ENCODE results near the gene FCGR2B.
A peak's percentile ranks its signal among the peaks of the same experiment; 100 is the strongest.
"Not testable (repeated sequence)": the region's sequence is repeated elsewhere in the genome, so short reads cannot be mapped to it uniquely, and the experiment has no call there.

Gene FCGR2B

DNA sequence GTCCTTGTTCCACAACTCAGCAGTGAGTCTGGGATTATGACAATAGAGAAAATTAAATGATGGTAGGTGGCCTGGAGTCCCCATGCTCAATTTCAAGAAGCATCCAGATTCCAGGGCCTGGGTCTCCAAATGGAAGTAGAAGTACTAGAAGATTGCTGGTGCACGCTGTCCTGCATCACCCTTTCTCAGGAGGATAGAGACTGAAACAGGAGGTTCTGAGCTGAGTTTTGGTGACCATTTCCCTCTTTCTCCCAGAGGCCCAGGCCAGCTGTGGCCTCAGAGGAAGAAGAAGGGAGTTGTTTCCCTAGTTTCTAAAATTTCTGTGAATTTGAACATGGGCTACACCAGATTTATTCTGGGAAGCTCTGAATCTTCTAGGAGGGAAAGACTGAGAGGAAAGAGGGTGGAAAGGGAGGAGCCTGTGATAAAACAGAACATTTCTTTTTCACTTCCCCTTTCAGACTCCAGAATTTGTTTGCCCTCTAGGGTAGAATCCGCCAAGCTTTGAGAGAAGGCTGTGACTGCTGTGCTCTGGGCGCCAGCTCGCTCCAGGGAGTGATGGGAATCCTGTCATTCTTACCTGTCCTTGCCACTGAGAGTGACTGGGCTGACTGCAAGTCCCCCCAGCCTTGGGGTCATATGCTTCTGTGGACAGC, at the start of gene FCGR2B:
TSS of gene FCGR2B (plus strand) at position 460 of the 656 bp plus-strand sequence. CDS start at position 559, 99 bp downstream.
- DNase-seq (ENCODE audit: low read depth in 2 of 2), result not testable (repeated sequence)

DNA sequence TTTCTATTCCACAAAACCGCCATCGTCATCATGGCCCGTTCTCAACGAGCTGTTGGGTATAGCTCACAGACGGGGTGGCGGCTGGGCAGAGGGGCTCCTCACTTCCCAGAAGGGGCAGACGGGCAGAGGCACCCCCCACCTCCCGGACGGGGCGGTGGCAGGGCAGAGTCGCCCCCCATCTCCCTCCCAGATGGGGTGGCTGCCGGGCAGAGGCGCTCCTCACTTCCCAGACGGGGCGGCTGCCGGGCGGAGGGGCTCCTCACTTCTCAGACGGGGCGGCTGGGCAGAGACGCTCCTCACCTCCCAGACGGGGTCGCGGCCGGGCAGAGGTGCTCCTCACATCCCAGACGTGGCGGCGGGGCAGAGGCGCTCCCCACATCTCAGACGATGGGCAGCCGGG, 46.5 kb upstream of the FCGR2B start:
- not testable (repeated sequence) for DNase-seq (ENCODE audit: low read depth in 2 of 2)

DNA sequence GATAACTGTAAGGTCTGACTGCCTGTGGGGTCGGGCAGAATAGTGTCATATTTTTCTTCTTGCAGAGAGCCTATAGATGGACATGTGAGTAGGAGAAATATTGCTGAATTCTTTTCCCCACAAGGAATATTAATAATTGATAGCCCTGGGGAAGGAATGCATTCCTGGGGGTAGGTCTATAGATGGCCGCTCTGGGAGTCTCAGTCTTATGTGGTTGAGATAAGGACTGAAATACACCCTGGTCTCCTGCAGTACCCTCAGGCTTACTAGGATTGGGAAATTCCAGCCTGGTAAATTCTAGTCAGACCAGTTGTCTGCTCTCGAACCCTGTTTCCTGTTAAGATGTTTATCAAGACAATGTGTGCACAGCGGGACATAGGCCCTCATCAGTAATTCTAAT, 44.4 kb upstream of the FCGR2B start:
- DNase-seq (ENCODE audit: low read depth in 2 of 2), result not testable (repeated sequence)

DNA sequence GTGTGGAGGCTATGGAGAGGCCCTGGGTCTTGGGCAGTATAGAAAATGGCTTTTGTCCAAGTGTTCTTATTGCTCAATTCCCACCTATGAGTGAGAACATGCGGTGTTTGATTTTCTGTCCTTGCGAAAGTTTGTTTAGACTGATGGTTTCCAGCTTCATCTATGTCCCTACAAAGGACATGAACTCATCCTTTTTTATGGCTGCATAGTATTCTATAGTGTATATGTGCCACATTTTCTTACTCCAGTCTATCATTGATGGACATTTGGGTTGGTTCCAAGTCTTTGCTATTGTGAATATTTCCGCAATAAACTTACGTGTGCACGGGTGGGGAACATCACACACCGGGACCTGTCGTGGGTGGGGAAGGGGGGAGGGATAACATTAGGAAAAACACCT, 42.5 kb upstream of the FCGR2B start:
- not testable (repeated sequence) for DNase-seq (ENCODE audit: low read depth in 2 of 2)

DNA sequence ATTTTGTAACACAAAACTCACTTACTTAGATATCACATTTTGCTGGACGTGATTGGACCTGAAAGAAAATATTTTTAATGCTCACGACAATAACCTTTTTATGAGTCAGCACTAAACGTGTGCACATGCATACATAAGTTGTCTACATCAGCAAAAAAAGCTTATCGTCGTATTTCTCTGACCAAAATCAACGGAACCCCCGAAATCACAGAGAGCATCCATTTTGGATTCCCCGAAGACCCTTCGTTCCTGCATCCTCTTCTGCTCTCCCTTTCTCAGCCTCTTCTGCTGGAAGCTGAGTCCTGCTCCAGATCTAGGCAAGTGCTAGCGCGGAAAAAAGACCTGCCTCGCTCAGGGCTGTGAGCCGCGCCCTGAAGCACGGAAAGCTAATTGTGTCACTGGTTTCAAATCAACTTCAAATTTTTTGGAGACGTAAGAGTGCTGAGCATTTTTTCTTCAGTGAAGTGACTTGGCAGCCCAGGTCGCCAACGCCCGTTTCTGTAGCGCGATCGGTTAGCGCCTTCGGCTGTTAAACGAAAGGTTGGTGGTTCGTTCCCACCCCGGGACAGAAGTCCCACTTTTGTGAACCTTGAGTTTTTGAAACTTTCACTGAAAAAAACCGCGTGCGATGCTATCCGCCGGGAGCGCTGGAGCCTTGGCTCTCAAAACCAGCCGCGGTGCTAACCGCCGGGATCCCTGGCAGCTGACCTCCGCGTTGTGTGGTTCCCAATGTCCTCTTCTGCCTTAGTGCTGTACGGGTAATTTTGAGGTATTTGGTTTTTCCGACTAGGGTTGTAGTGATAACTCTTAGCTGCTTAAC, 41.6 kb upstream of the FCGR2B start:
- DNase-seq (ENCODE audit: low read depth in 2 of 2), result peak; percentile 56 to 76

DNA sequence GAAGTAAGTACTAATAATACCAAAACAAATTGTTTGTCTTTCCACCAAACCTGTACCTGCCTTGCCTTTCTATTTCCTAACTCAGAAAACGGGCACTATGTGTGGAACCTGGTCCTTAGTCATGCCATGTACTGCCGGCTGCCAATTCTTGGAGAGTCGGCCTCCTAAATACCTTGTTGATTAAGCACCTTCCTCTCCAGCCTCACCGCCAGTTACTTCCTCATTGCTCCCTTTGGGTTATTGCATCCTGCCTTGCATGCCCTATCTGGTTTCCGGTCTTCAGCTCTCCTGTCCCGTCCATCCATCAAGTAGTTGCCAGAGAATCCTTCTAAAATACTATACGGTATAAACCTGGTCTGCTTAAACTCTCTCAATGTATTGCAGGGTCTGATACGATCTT, 40.9 kb upstream of the FCGR2B start:
- DNase-seq (ENCODE audit: low read depth in 2 of 2), result not testable (repeated sequence)

DNA sequence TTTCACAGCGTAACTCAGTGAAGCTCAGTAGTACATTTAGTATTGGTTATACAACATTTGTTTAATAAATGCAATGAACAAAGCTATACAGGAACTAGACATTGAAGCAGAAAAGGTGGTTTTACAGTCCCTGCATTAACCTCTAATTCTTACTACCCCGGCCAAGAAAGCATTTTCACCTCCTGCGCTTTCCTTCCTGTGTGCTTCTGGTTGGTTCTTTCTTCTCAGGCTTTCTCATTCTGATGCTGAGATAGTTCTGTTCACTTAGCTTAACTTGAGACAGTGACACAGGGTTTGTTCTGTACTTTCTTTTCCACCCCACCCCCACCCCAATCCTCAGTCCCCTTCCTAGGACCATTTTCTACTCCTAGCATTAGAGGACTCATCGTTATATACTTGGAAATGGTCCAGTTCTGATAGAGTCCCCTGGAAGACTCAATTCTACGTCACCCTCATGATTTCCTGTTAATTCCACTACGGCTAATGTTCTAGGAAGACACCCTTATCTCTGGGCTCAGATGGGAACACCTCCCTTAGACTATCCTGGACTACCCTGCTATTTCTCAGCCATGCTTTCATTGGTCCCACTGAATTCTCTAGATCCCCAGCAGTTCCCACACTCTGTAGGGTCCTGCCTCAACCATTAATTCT, 39.4 kb upstream of the FCGR2B start:
- DNase-seq (ENCODE audit: low read depth in 2 of 2), result not testable (repeated sequence)

DNA sequence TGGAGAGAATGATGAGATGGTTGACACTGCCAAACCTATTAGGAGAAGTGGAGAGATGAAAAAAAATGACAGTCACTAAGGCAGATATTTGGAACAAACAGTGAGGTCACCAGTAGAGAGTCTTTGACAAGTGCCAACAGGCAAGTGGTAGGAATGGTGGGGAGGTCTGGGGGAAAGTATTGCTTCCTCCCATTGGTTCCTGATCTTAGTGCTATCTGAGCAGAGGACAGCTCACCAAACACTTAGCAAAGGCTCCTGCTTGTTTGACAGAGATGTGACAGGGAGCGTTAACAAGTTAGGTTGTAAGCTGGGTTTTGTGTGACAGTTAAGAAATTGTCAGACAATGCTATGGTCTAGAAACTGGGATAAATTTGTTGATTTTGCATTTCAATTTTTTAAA, 38.3 kb upstream of the FCGR2B start:
- not testable (repeated sequence) for DNase-seq (ENCODE audit: low read depth in 2 of 2)

DNA sequence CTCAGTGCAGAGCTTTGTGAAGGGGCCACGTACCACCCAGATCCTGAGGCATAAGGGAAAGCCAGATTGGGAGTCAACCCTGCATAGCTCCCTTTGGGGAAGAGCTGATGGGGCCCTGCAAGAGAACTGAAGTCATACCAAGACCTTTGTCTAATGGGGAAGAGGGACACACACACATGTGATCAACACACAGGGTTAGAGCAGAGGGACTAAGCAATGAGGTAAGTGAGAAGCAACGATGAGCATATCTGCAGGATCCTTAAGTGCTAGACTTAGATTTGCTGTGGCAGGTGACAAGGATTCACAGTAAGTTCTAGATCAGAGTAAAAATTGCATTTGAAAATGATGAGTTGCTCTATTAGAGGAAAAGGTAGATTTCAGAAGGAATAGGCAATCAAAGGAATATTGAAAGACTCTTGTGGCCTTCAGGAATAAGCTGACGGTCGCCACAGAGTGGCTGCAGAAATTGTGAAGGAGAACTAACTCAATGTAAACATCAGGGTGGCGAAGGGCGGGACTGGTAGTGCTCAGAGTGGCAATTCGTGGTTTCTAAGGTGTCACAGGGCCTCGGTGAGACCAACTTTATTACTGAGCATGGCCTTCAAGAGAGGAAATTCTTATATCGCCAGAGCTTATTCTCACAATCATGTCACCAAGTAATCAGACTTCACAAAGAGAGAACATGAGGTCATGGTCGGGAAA, 36.3 kb upstream of the FCGR2B start:
- DNase-seq (ENCODE audit: low read depth in 2 of 2), result not testable (repeated sequence)

DNA sequence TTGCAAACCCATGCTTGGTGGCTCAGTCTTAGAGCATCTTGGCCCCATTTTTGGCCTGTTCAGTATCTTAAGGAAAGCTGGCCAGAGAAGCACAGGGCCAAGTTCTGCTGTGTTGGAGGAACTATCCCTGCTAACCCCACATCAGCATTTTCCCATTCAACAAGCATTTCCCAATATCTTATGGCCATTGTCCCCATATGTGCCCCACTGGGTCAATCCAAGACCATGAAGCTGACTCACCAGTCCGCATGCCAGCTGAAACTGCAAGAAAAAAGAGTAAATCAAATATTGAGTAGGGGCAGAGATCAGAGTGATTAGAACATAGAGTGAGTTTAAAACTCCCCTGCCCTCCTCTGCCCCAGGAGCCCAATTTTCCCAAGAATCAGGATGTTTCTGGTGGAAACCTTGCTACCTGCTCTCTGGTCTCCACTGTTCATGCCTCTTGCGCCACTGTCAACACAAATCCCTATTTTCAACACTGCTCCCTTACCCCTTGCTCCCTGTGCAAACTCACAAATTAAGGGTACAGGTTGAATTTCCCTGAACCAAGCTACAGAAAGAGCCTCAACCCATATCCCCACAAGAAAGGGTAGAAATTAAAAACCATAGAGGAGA, 32.7 kb upstream of the FCGR2B start:
- DNase-seq (ENCODE audit: low read depth in 2 of 2), result not testable (repeated sequence)

DNA sequence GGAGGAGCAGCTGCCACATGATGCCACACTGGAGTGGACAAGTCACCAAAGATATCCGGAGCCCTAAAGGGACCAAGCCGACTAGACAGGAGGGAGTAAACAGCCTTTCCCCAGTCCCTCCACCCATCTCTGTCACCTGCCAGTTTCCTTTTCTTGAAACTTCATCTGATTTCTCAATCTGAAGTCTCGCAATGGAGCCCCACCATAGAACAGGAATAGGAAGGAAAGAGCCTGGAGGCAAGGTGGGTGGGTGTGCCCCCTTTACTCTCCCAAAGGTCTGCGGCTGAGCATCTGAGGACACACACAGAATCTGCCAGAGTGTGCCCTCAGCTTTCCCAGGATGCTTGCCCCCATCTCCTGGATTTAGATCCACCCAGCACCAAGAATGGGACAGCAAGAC, 31.9 kb upstream of the FCGR2B start, which contains the start of gene FCGR3B:
TSS of gene FCGR3B (minus strand) at position 101 of the 400 bp plus-strand sequence. CDS start at position 19, 82 bp downstream.
- DNase-seq (ENCODE audit: low read depth in 2 of 2), result no peak

DNA sequence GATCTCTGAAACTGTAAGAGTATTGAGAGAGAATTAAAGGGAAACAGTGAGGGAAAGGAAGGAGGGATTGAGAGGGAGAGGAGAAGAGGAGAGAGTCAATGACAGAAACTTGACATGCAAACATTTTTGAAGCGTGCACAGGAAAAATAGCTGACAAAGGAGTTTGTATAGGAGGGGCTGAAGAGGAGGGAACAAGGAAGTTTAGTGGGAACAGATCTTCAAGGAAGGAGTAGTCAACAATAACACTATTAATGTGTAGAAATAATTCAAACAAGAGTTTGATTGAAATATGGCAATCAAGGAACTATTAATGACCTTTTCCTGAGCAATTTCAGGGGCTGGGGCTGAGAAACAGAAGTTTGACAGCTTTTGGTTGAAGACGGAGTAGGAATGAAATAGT, 27.9 kb upstream of the FCGR2B start:
- DNase-seq (ENCODE audit: low read depth in 2 of 2), result not testable (repeated sequence)

DNA sequence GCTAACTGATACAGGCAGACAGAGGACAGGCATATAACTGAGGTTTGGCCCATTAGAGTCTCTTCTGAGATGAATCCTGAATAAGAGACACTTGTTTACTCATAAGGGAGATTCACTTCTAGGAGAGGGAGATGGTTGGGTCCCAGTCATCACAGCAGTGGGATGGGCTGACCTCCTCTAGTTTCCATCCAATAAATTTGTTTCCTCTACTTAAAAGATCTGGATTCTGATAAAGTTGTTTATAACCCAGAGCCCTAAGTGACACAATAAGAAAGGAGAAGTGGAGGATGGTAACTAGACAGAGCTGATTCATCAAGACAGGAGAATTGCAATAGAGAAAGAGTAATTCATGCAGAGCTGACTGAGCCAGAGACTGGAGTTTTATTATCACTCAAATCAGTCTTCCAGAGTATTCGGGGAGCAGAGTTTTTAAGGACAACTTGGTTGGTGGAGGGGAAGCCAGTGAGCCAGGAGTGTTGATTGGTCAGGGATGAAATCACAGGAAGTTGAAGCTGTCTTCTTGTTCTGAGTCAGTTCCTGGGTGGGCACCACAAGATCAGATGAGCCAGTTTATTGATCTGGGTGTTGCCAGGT, 26.7 kb upstream of the FCGR2B start:
- DNase-seq (ENCODE audit: low read depth in 2 of 2), result not testable (repeated sequence)

DNA sequence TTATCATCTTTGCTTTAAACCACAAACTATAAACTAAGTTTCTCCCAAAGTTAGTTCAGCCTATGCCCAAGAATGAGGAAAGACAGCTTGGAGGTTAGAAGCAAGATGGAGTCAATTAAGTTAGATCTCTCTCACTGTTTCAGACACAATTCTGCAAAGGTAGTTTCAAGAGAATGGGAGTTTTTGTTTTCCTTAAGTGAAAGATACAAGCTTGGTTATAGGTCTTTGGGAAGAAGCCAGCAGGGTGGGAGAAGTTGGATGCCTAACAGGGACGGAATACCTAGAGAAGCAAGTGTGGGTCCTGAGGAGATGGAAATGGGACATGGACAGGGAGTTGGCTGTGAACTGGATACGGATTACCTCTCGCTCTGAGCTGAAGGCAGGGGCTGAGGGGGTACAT, 26.0 kb upstream of the FCGR2B start:
- DNase-seq (ENCODE audit: low read depth in 2 of 2), result not testable (repeated sequence)

DNA sequence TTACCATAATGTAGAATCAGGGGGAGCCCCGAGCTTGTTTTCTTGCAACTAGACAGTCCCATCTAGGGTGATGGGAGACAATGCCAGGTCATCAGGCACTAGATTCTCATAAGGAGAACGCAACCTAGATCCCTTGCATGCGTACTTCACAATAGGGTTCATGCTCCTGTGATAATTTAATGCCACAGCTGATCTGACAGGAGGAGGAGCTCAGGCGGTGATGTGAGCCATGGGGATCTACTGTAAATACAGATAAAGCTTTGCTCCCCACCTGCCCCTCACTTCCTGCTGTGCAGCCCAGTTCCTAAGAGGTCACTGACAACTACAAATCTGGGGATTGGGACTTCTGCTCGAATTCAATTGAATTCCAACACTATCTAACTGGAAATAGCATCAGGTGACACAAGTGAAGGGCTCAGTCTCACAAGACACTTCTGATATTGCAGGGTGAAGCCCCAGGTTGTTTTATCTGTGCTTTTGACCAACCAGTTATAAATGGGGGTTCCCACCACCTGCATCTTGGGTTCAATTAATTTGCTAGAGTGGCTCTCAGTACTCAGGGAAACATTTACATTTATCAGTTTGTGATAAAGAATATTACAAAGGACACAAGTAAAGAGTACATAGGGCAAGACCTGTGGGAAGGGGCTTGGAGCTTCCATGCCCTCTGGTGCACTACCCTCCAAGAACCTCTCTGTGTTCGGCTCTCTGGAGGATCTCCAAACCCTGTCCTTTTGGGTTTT, 24.5 kb upstream of the FCGR2B start:
- DNase-seq (ENCODE audit: low read depth in 2 of 2), result not testable (repeated sequence)

DNA sequence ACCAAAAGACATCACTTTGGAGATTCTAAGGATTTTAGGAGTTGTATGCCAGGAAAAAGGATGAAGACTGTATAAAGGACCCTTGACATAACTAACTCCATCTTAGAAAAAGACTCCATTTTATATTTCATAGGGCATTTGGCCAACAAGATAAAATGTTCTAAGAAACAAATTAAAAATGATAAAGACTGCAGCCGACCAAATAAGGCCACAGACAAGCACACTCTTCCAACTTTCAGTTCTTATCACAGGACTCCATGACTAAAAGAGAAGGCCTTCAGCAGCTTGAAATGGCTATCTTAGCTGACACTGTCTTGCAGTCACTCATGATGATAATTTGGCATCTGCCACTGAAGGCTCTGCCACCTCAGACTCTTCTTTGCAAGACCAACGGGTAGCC, 23.7 kb upstream of the FCGR2B start:
- not testable (repeated sequence) for DNase-seq (ENCODE audit: low read depth in 2 of 2)

DNA sequence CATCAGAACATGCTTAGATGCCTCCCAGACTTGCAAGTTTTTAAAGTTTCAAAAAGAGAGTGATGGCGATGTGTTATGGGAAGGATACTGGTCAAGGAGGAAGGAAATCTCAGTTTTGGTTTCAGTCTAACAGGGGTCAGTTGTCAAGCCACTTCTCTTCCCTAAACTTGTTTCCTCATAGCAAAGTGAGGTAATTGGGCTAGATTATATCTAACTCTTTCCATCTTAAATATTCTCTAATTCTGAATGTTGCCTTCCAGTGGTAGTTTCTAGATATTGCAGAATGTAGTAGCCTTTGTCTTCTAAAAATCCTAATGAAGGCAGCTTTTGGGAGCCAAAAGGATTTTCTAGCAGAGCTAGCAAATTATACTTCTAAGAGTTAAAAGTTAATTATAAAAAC, 20.2 kb upstream of the FCGR2B start:
- DNase-seq (ENCODE audit: low read depth in 2 of 2), result not testable (repeated sequence)

DNA sequence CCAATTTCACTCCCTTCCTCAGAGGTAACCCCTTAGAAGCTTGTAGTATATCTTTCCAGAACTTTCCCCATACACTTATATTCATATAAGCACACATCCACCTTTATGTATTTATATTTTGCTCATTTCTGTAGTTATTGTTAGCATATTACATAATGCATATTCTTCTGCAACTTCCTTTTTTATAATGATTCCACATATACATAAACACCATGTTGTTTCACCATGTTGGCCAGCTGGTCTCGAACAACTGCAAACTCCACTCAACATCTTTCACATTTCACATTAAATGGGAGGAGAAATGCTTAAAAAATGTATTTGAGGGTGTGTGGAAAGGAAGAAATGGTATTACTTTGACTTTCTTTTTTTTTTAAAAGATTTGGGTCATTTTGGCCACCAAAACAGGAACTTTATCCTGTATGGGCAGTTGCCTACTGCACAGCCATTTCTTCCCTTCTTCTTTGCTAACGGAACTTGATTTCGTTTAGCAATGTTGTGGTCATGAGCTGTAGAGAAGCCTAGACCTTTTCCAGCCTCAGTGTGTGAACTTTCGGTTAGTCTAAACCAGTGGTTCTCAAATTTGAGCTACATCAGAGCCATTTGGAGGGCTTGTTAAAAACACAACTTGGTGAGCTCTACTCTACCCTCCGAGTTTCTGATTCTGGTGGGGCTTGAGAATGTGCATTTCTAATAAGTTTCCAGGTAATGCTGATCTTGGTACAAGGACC, 19.3 kb upstream of the FCGR2B start:
- not testable (repeated sequence) for DNase-seq (ENCODE audit: low read depth in 2 of 2)

DNA sequence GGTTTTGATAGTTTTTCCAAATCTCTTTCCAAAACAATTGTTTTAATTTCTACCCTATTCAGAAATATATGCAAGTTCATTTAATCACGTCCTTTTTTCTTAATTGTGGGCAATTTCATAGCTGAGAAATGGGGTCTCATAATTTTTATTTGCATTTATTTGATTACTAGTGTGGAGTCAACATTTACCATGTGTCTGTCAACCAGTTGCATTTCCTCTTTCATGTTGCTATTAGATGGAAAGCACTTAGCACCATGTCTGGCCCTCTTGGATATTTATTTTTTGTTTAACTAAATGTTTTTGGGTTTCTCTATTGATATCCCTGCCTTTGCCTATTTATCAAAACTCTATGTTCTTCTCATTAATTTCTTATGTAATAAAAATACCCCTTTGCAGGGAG, 18.1 kb upstream of the FCGR2B start:
- DNase-seq (ENCODE audit: low read depth in 2 of 2), result not testable (repeated sequence)

Data from stimulated activated CD4-positive, alpha-beta T cell treated with anti-CD3 and anti-CD28 coated beads, Interleukin-15, amount 100 ng/mL, for 48 hours (primary cell).